ENCODE results near the gene C20orf141. TPM values are rescaled to one million over a fixed set of nuclear protein-coding genes. Genes with fewer than 3 reads are reported as not detected.
"Not testable (repeated sequence)": the region's sequence is repeated elsewhere in the genome, so short reads cannot be mapped to it uniquely, and the experiment has no call there.

C20orf141 gene
- total and polyA plus RNA-seq, 10 of the 15 experiments (the other 5 are each of a cell fraction or from before 2014, with no cell fraction given) = not detected

- TF ChIP-seq GATAD2B (conservative IDR thresholded peaks at IDR 0.05; ENCODE audit: low read depth) (no peak), NFYB (IDR thresholded peaks at IDR 0.05; ENCODE audit: insufficient read depth, low read depth, low read length) (no peak), IKZF1 (conservative IDR thresholded peaks at IDR 0.05) (no peak), SRF (IDR thresholded peaks at IDR 0.05; ENCODE audit: low read depth in 2 of 2, low read length in 2 of 2) (no peak), SMAD5 (IDR thresholded peaks at IDR 0.05; ENCODE audit: low read depth) (no peak), SREBF2 (IDR thresholded peaks at IDR 0.05; ENCODE audit: low read length) (no peak), ZBTB11 (CRISPR knock-in tag; IDR thresholded peaks at IDR 0.05) (no peak)
These were observed 46.8 kb upstream of the C20orf141 start (continued) for GRCh38 chr20:2767768-2768631.

- Histone ChIP-seq H3K4me2 (ENCODE audit: control insufficient read depth, insufficient read depth) (no peak overlapping the region), H3K27me3 (replicated peaks in 1 of 2; ENCODE audit: control insufficient read depth in 2 of 2, insufficient read depth in 2 of 2, low read length in 1 of 2) (no peaks in the 10 kb centered on the region; a peak in 3 of 4 replicates), H3K9ac (ENCODE audit: control insufficient read depth, insufficient read depth, low read length) (no peak overlapping the region), H2AFZ (ENCODE audit: control insufficient read depth, low read depth, low read length) (no peak overlapping the region), H3K36me3 (ENCODE audit: control insufficient read depth in 2 of 2, insufficient read depth in 2 of 2, low read length in 1 of 2) (no peaks in the 10 kb centered on the region), H3K79me2 (ENCODE audit: control insufficient read depth, insufficient read depth, low read length) (no peaks in the 10 kb centered on the region), H3K9me3 (replicated peaks; ENCODE audit: control insufficient read depth, insufficient read depth, low read length) (no peaks in the 10 kb centered on the region; the same call in 2 of the 3 replicates), H3K27ac (ENCODE audit: control insufficient read depth, insufficient read depth) (no peak overlapping the region), H3K4me1 (ENCODE audit: control insufficient read depth, insufficient read depth, low read length) (peaks cover 11% of the 10 kb centered on the region), H3K4me3 (no peak overlapping the region), H4K20me1 (ENCODE audit: control insufficient read depth, insufficient read depth) (no peaks in the 10 kb centered on the region)
- BruUV-seq (replicated peaks) = no TSS peak
- DNase-seq (ENCODE audit: low read depth, low spot score) = no peak
- ChIA-PET RAD21 (ENCODE audit: unreplicated experiment) (no interaction called here), SMC1A (ENCODE audit: uncharacterized antibody, unreplicated experiment) (no interaction called here), CTCF (no interaction called here), POLR2A (no interaction called here)
- 26% methylated on average over 5 of the region's 5 CpGs for WGBS (ENCODE audit: insufficient coverage, insufficient replicate concordance, low lambda C conversion rate, missing lambda C conversion rate)
- no peak for ATAC-seq
- in situ Hi-C loops (cut with MboI) = no loop called here
- no peak for TF ChIP-seq STAT1 (conservative IDR thresholded peaks at IDR 0.05)
- intact Hi-C loops (cut with micrococcal nuclease; ENCODE audit: unreplicated experiment) = no loop called here
- FAIRE-seq = no peak
These were observed 46.2 kb upstream of the C20orf141 start for GRCh38 chr20:2768632-2769015.

- H3K4me3 ChIP-seq; SMC1A ChIA-PET (ENCODE audit: uncharacterized antibody, unreplicated experiment); H3K9me3 ChIP-seq (replicated peaks; ENCODE audit: control insufficient read depth, insufficient read depth, low read length); H3K36me3 ChIP-seq (ENCODE audit: control insufficient read depth in 2 of 2, insufficient read depth in 2 of 2, low read length in 1 of 2); RAD21 ChIA-PET (ENCODE audit: unreplicated experiment); POLR2A ChIA-PET; FAIRE-seq; intact Hi-C loops (cut with micrococcal nuclease; ENCODE audit: unreplicated experiment); ATAC-seq; H4K20me1 ChIP-seq (ENCODE audit: control insufficient read depth, insufficient read depth); BruUV-seq (replicated peaks); H3K79me2 ChIP-seq (ENCODE audit: control insufficient read depth, insufficient read depth, low read length); H3K4me2 ChIP-seq (ENCODE audit: control insufficient read depth, insufficient read depth); CTCF ChIA-PET; H3K27ac ChIP-seq (ENCODE audit: control insufficient read depth, insufficient read depth); DNase-seq (ENCODE audit: low read depth, low spot score); H3K9ac ChIP-seq (ENCODE audit: control insufficient read depth, insufficient read depth, low read length); in situ Hi-C loops (cut with MboI); H2AFZ ChIP-seq (ENCODE audit: control insufficient read depth, low read depth, low read length); H3K27me3 ChIP-seq (replicated peaks in 1 of 2; ENCODE audit: control insufficient read depth in 2 of 2, insufficient read depth in 2 of 2, low read length in 1 of 2): not testable (repeated sequence)
- peaks cover 11% of the 10 kb centered on the region for H3K4me1 ChIP-seq (ENCODE audit: control insufficient read depth, insufficient read depth, low read length)
- WGBS (ENCODE audit: insufficient coverage, insufficient replicate concordance, low lambda C conversion rate, missing lambda C conversion rate) = 66% methylated on average over 12 of the region's 12 CpGs
These were observed 44.7 kb upstream of the C20orf141 start for GRCh38 chr20:2770091-2770490.
